Sigmoid colon (tissue), 4 donors: Measurements from ENCODE around the gene ATXN10.

Experiments
- CTCF ChIP-seq, 4 experiments: fragments of 450-650 bp in 3 of 4; fragments of 200-600 bp in 1 of 4; IDR thresholded peaks; one replicate each; pipeline ENCODE4 v1.5.1; 2016 to 2019; ENCODE audit warnings: antibody characterized with exemption in 4 of 4, mild to moderate bottlenecking in 3 of 4, moderate library complexity in 2 of 4
- EP300 ChIP-seq, 4 donors: sonication (generic); formaldehyde crosslinking; IDR thresholded peaks; one replicate each; pipeline ENCODE4 v1.6.1; 2017; ENCODE audit warnings: antibody characterized with exemption in 4 of 4
- POLR2A ChIP-seq, 2 donors: fragments of 450-650 bp; IDR thresholded peaks; one replicate each; pipeline ENCODE4 v1.6.1; 2016; ENCODE audit warnings: antibody characterized with exemption in 2 of 2, mild to moderate bottlenecking in 2 of 2, moderate library complexity in 2 of 2

- no peak for TF ChIP-seq CTCF (IDR thresholded peaks at IDR 0.05)
- TF ChIP-seq EP300 (IDR thresholded peaks at IDR 0.05), result no peak
- no peak for TF ChIP-seq POLR2A (IDR thresholded peaks at IDR 0.05)
These were observed 209.9 kb downstream of the ATXN10 start for GRCh38 chr22:45881524-45881875.
